Measurements from ENCODE around the gene MAP7D1. TPM values are rescaled to one million over a fixed set of nuclear protein-coding genes. Genes with fewer than 3 reads are reported as not detected.

MAP7D1 gene
- total and polyA plus RNA-seq, 2 of the 13 experiments (the other 11 are each of a cell fraction or from before 2014, with no cell fraction given), result 5.6 to 7.2 TPM

GRCh38 chr1:36176106-36176949 is 20.4 kb downstream of the MAP7D1 start:
- DNase-seq (ENCODE audit: low spot score), result no peak
- WGBS (ENCODE audit: low lambda C conversion rate), result 97% methylated on average over 60 of the region's 76 CpGs
- in situ Hi-C loops (cut with HindIII; ENCODE audit: extremely low pct_ligation_motif_present, low pct_unique_long_range_greater_than_20kb), result no loop called here
- no peak overlapping the region for H3K4me2 ChIP-seq (ENCODE audit: low read depth, low read length)
- no TSS peak for BruUV-seq (replicated peaks)
- no peaks in the 10 kb centered on the region for H4K20me1 ChIP-seq (ENCODE audit: insufficient read depth, low read length)
- no peak overlapping the region for H3K27ac ChIP-seq (ENCODE audit: extremely low read length, insufficient read depth, low read length)
- H3K4me3 ChIP-seq (replicated peaks in 1 of 3; ENCODE audit: insufficient read depth in 1 of 3, low read depth in 2 of 3, low read length in 3 of 3), result no peak overlapping the region
- ChIA-PET CTCF (ENCODE audit: low intra/inter-chr PET ratio, low total read pairs) (no interaction called here), POLR2A (no interaction called here)
- no peak for ATAC-seq
- no peak overlapping the region for H2AFZ ChIP-seq (ENCODE audit: low read length)
- peaks cover 11 to 48% of the 10 kb centered on the region in 2 experiments; a peak in 4 of 5 replicates for H3K36me3 ChIP-seq (replicated peaks in 1 of 2; ENCODE audit: control insufficient read depth in 1 of 2, insufficient read depth in 2 of 2, low read length in 2 of 2)
- intact Hi-C loops (cut with micrococcal nuclease; ENCODE audit: unreplicated experiment), result no loop called here
- TF ChIP-seq FOXA1 (IDR thresholded peaks at IDR 0.05) (no peak), FOXA1 (CRISPR knock-in tag; IDR thresholded peaks at IDR 0.05) (no peak), DDIT3 (CRISPR knock-in tag; IDR thresholded peaks at IDR 0.05) (no peak), KLF12 (CRISPR knock-in tag; IDR thresholded peaks at IDR 0.05; ENCODE audit: borderline replicate concordance) (no peak), ZNF720 (CRISPR knock-in tag; IDR thresholded peaks at IDR 0.05) (no peak), RFXANK (CRISPR knock-in tag; IDR thresholded peaks at IDR 0.05) (no peak), RELA (CRISPR knock-in tag; IDR thresholded peaks at IDR 0.05) (no peak), ZFAT (CRISPR knock-in tag; conservative IDR thresholded peaks at IDR 0.05) (no peak), TEAD3 (CRISPR knock-in tag; optimal IDR thresholded peaks at IDR 0.05; ENCODE audit: borderline replicate concordance) (no peak), ZNF724P (CRISPR knock-in tag; IDR thresholded peaks at IDR 0.05; ENCODE audit: borderline replicate concordance) (no peak), THAP9 (CRISPR knock-in tag; IDR thresholded peaks at IDR 0.05; ENCODE audit: borderline replicate concordance) (no peak), PHF5A (CRISPR knock-in tag; IDR thresholded peaks at IDR 0.05; ENCODE audit: low read depth, unreplicated experiment) (no peak), ZNF333 (CRISPR knock-in tag; IDR thresholded peaks at IDR 0.05; ENCODE audit: borderline replicate concordance) (no peak), ARID5B (CRISPR knock-in tag; IDR thresholded peaks at IDR 0.05) (no peak), GATAD1 (CRISPR knock-in tag; IDR thresholded peaks at IDR 0.05) (no peak), ZNF343 (CRISPR knock-in tag; IDR thresholded peaks at IDR 0.05) (no peak)
- FAIRE-seq, result no peak
- no peak overlapping the region for H3K9ac ChIP-seq (ENCODE audit: insufficient read depth, low read depth, low read length)
- H3K79me2 ChIP-seq (ENCODE audit: insufficient read depth, low read length), result no peaks in the 10 kb centered on the region
- no peaks in the 10 kb centered on the region for H3K4me1 ChIP-seq (ENCODE audit: insufficient read depth, low read length)
- H3K9me3 ChIP-seq (ENCODE audit: low read length), result no peaks in the 10 kb centered on the region
- no peaks in the 10 kb centered on the region for H3K27me3 ChIP-seq (ENCODE audit: control insufficient read depth in 1 of 2, insufficient read depth in 2 of 2, low read length in 2 of 2)
